IMR-90 (cell line): Measurements from ENCODE around the gene IRGM. TPM values are rescaled to one million over a fixed set of nuclear protein-coding genes. Genes with fewer than 3 reads are reported as not detected.

Source experiments
- ATAC-seq: fragments of 200-7000 bp; cut with Tn5 transposase; 2 replicates; pipeline ENCODE4 v1.9.1; 2020; ENCODE audit warnings: low read depth, mild to moderate bottlenecking, moderate library complexity
- BruUV-seq: library from RNA; stranded (reverse); fragments of 400-500 nt; replicated peaks from 2 replicates; lab custom pipeline; 2021; lab: Mats Ljungman, UMichigan
- CTCF ChIA-PET: fragments of 300-600 bp; formaldehyde crosslinking; extraction: SDS; loops from one replicate; lab custom pipeline; 2021; ENCODE audit warnings: antibody characterized with exemption; lab: Yijun Ruan, JAX
- POLR2A ChIA-PET: fragments of 300-600 bp; sonication (Branson Sonifier 250); formaldehyde crosslinking; loops from one replicate; lab custom pipeline; 2022; ENCODE audit warnings: antibody characterized with exemption; ENCODE audit not compliant: unreplicated experiment; lab: Charles Lee
- DNase-seq: peaks from one replicate; pipeline ENCODE4 v3.0.0; 2013
- H2AFZ ChIP-seq: replicated peaks from 2 replicates; pipeline ENCODE3; 2013; ENCODE audit warnings: low read length, mild to moderate bottlenecking; ENCODE audit not compliant: poor library complexity
- H2AK5ac ChIP-seq: 2 replicates; pipeline ENCODE4 v1.6.1; 2013; ENCODE audit warnings: low read depth, low read length, inconsistent platforms
- H2AK9ac ChIP-seq: replicated peaks from 2 replicates; pipeline ENCODE3; 2013; ENCODE audit warnings: mild to moderate bottlenecking, low read depth, low read length, moderate library complexity; ENCODE audit not compliant: poor library complexity
- H2BK120ac ChIP-seq: 2 replicates; pipeline ENCODE4 v1.6.1; 2013; ENCODE audit warnings: low read depth, low read length, inconsistent platforms
- H2BK15ac ChIP-seq: 3 replicates; pipeline ENCODE4 v1.6.1; 2013; ENCODE audit warnings: low read depth, low read length, inconsistent platforms
- H2BK20ac ChIP-seq: 2 replicates; pipeline ENCODE4 v1.6.1; 2013; ENCODE audit warnings: low read depth, mild to moderate bottlenecking, inconsistent platforms, low read length, moderate library complexity
- H2BK5ac ChIP-seq: 2 replicates; pipeline ENCODE4 v1.6.1; 2013; ENCODE audit warnings: mild to moderate bottlenecking, low read depth, low read length, inconsistent platforms; ENCODE audit not compliant: poor library complexity, severe bottlenecking
- H3K14ac ChIP-seq: replicated peaks from 2 replicates; pipeline ENCODE4 v1.6.1; 2013; ENCODE audit warnings: low read depth, low read length, inconsistent platforms
- H3K18ac ChIP-seq: 2 replicates; pipeline ENCODE4 v1.6.1; 2013; ENCODE audit warnings: low read depth, low read length, control low read depth
- H3K23ac ChIP-seq: 2 replicates; pipeline ENCODE4 v1.6.1; 2013; ENCODE audit warnings: low read depth, low read length, inconsistent platforms
- H3K27ac ChIP-seq: 2 replicates; pipeline ENCODE4 v1.5.1; 2013; ENCODE audit warnings: mild to moderate bottlenecking, control low read depth, low read length; ENCODE audit not compliant: insufficient read depth
- H3K27me3 ChIP-seq: 2 replicates; pipeline ENCODE4 v1.6.1; 2013; ENCODE audit warnings: low read length; ENCODE audit not compliant: control insufficient read depth, insufficient read depth
- H3K36me3 ChIP-seq: 2 replicates; pipeline ENCODE4 v1.6.1; 2013; ENCODE audit warnings: low read length, mixed read lengths; ENCODE audit not compliant: control insufficient read depth, insufficient read depth
- H3K4ac ChIP-seq: 2 replicates; pipeline ENCODE4 v1.6.1; 2013; ENCODE audit warnings: low read depth, low read length, inconsistent platforms
- H3K4me1 ChIP-seq: 2 replicates; pipeline ENCODE4 v1.6.1; 2013; ENCODE audit warnings: low read length, mixed read lengths; ENCODE audit not compliant: control insufficient read depth, insufficient read depth
- H3K4me2 ChIP-seq: 2 replicates; pipeline ENCODE4 v1.6.1; 2013; ENCODE audit warnings: low read depth, mild to moderate bottlenecking, control low read depth, low read length, moderate library complexity
- H3K4me3 ChIP-seq: 2 replicates; pipeline ENCODE4 v1.5.1; 2013; ENCODE audit warnings: low read depth, mild to moderate bottlenecking, control low read depth, low read length, moderate library complexity; ENCODE audit not compliant: insufficient read depth
- H3K56ac ChIP-seq: 2 replicates; pipeline ENCODE4 v1.6.1; 2013; ENCODE audit warnings: low read length, inconsistent platforms; ENCODE audit not compliant: insufficient read depth; ENCODE audit errors: extremely low read depth
- H3K79me1 ChIP-seq, 2 experiments: 2 replicates each; pipeline ENCODE4 v1.6.1; 2013; ENCODE audit warnings: low read length in 2 of 2, inconsistent platforms in 1 of 2, low read depth in 1 of 2
- H3K9ac ChIP-seq: 2 replicates; pipeline ENCODE4 v1.6.1; 2013; ENCODE audit warnings: low read depth, low read length, control low read depth
- H3K9me1 ChIP-seq: 2 replicates; pipeline ENCODE4 v1.6.1; 2013; ENCODE audit warnings: low read length, inconsistent platforms; ENCODE audit not compliant: insufficient read depth
- H3K9me3 ChIP-seq: 2 replicates; pipeline ENCODE4 v1.6.1; 2013; ENCODE audit warnings: low read length; ENCODE audit not compliant: control insufficient read depth, insufficient read depth
- H4K20me1 ChIP-seq: 2 replicates; pipeline ENCODE4 v1.6.1; 2013; ENCODE audit warnings: low read length, inconsistent platforms; ENCODE audit not compliant: insufficient read depth
- H4K5ac ChIP-seq: 2 replicates; pipeline ENCODE4 v1.6.1; 2013; ENCODE audit warnings: mild to moderate bottlenecking, low read depth, low read length, control low read depth
- H4K8ac ChIP-seq, 2 experiments: 2 replicates each; pipeline ENCODE4 v1.6.1; 2013; ENCODE audit warnings: low read depth in 2 of 2, low read length in 2 of 2, control low read depth in 1 of 2, inconsistent platforms in 1 of 2
- H4K91ac ChIP-seq: 2 replicates; pipeline ENCODE4 v1.6.1; 2013; ENCODE audit warnings: low read depth, low read length, inconsistent platforms; ENCODE audit not compliant: insufficient read depth
- ELK1 ChIP-seq: fragments of 150-350 bp; IDR thresholded peaks from 2 replicates; pipeline ENCODE4 v1.6.1; 2016; ENCODE audit warnings: low read depth, mild to moderate bottlenecking, low read length, moderate library complexity, borderline replicate concordance
- MAFK ChIP-seq: IDR thresholded peaks from 2 replicates; pipeline ENCODE4 v1.6.1; 2012; ENCODE audit warnings: low read depth, low read length, improper control_type of control experiment
- MXI1 ChIP-seq: IDR thresholded peaks from 2 replicates; pipeline ENCODE4 v1.6.1; 2012; ENCODE audit warnings: low read depth, mild to moderate bottlenecking, low read length, moderate library complexity, borderline replicate concordance
- NFE2L2 ChIP-seq: fragments of 150-350 bp; IDR thresholded peaks from 2 replicates; pipeline ENCODE4 v1.6.1; 2016; ENCODE audit warnings: low read depth, mild to moderate bottlenecking, low read length
- SMC3 ChIP-seq: fragments of 150-350 bp; IDR thresholded peaks from 2 replicates; pipeline ENCODE4 v1.6.1; 2016; ENCODE audit warnings: low read depth, mild to moderate bottlenecking, antibody characterized with exemption, low read length, moderate library complexity
- WGBS, 2 experiments: methylation state at CpG; one replicate each; pipeline versions ENCODE4 v1.1.5 to v1.1.7; 2013; ENCODE audit warnings: missing lambda C conversion rate in 2 of 2; ENCODE audit not compliant: insufficient read length in 1 of 2; ENCODE audit errors: extremely low coverage in 2 of 2; 5-methylcytosine and 5-hydroxymethylcytosine counted together
- dilution Hi-C: fragments of 300-500 bp; cut with HindIII; formaldehyde crosslinking; loops from one replicate; pipeline ENCODE4 v1.14.3; 2018; ENCODE audit warnings: low sequenced_read_pairs; ENCODE audit not compliant: unreplicated experiment
- in situ Hi-C: fragments of 300-500 bp; cut with MboI; formaldehyde crosslinking; loops from 3 replicates; pipeline ENCODE4 v1.14.3; 2019; ENCODE audit warnings: low sequenced_read_pairs, inconsistent platforms, mixed read lengths
- intact Hi-C: fragments of 100-400 bp; cut with micrococcal nuclease; formaldehyde crosslinking; loops from 2 replicates; pipeline ENCODE4 v1.10.0; 2022
- polyA plus RNA-seq, 3 experiments: library from polyadenylated mRNA; depleted of rRNA; stranded (reverse); fragments of >200 nt; gene quantifications; 2 replicates each; pipeline ENCODE4 v1.2.3, GENCODE V29; 2012; ENCODE audit warnings: low replicate concordance in 1 of 3
- total RNA-seq: library from RNA; depleted of rRNA; stranded (reverse); fragments of >200 nt; gene quantifications from 2 replicates; pipeline ENCODE4 v1.2.3, GENCODE V29; 2012

IRGM gene
- total and polyA plus RNA-seq, 2 of the 4 experiments (the other 2 are of a cell fraction): not detected

- H4K20me1 ChIP-seq: no peaks in the 10 kb centered on the region
- H3K4me2 ChIP-seq: no peak overlapping the region
- H2AK5ac ChIP-seq: no peak overlapping the region
- H3K79me1 ChIP-seq: no peaks in the 10 kb centered on the region
- H2AK9ac ChIP-seq: no peak overlapping the region
- no peak overlapping the region for H3K4me3 ChIP-seq
- dilution Hi-C loops (no loop called here), intact Hi-C loops (loop anchor here (1.0 to 5.0 kb wide), 6 partner anchors 46 to 389 kb away; no protein-coding TSS in a partner anchor), in situ Hi-C loops (loop anchor here (5.0 to 10.0 kb wide), 2 partner anchors 285 to 383 kb away; no protein-coding TSS in a partner anchor)
- H2AFZ ChIP-seq: no peak overlapping the region
- no peak overlapping the region for H2BK15ac ChIP-seq
- no peak overlapping the region for H3K9ac ChIP-seq
- H4K8ac ChIP-seq: no peak overlapping the region
- no peak overlapping the region for H2BK120ac ChIP-seq
- H3K14ac ChIP-seq: no peak overlapping the region
- ChIA-PET CTCF (interaction anchor here (2.5 kb wide), 1 partner anchor 46 kb away, joined by 26 read pairs; no protein-coding TSS in a partner anchor), POLR2A (interaction anchor here (0.6 kb wide), 1 partner anchor 147 kb away, joined by 3 read pairs; the partner anchor contains the start of gene RBM22)
- H3K23ac ChIP-seq: no peak overlapping the region
- no peak overlapping the region for H3K56ac ChIP-seq
- no peak overlapping the region for H3K18ac ChIP-seq
- no peak overlapping the region for H2BK20ac ChIP-seq
- no peak overlapping the region for H4K91ac ChIP-seq
- WGBS, 2 experiments: no CpG with 5 or more reads among the region's 5 CpGs
- no peaks in the 10 kb centered on the region for H3K9me3 ChIP-seq
- DNase-seq (no peak), ATAC-seq (no peak)
- peaks cover 12% of the 10 kb centered on the region for H3K27me3 ChIP-seq
- H3K4ac ChIP-seq: no peak overlapping the region
- H4K5ac ChIP-seq: no peak overlapping the region
- H3K27ac ChIP-seq: no peak overlapping the region
- TF ChIP-seq SMC3 (no peak), NFE2L2 (no peak), MXI1 (no peak), MAFK (no peak), ELK1 (no peak)
- BruUV-seq: no TSS peak
- no peaks in the 10 kb centered on the region for H3K36me3 ChIP-seq
- H2BK5ac ChIP-seq: no peak overlapping the region
- no peaks in the 10 kb centered on the region for H3K4me1 ChIP-seq
- H3K9me1 ChIP-seq: no peaks in the 10 kb centered on the region
These were observed 994 bp downstream of the IRGM start for GRCh38 chr5:150847334-150847695.
